Inferior parietal cortex (tissue), 1 donor: ENCODE data around the gene VIPR1.

Experiments used
- DNase-seq: peaks from one replicate; pipeline ENCODE4 v3.0.0-alpha.2; 2016; ENCODE audit errors: extremely low spot score

The VIPR1 gene

GRCh38 chr3:42511736-42512135 lies 9.3 kb downstream of the VIPR1 start:
- no peak for DNase-seq

GRCh38 chr3:42513121-42513520 lies 10.7 kb downstream of the VIPR1 start:
- no peak for DNase-seq

GRCh38 chr3:42513521-42513920 lies 11.1 kb downstream of the VIPR1 start:
- DNase-seq: no peak

- no peak for DNase-seq
Observed at GRCh38 chr3:42514876-42515275, 12.4 kb downstream of the VIPR1 start.

- no peak for DNase-seq
Observed at GRCh38 chr3:42515391-42515916, 13.0 kb downstream of the VIPR1 start.

- no peak for DNase-seq
Observed at GRCh38 chr3:42515976-42516375, 13.5 kb downstream of the VIPR1 start.

- DNase-seq: no peak
Observed at GRCh38 chr3:42516443-42516842, 14.0 kb downstream of the VIPR1 start.

- DNase-seq: no peak
Observed at GRCh38 chr3:42517117-42517516, 14.7 kb downstream of the VIPR1 start.

GRCh38 chr3:42518800-42519567 lies 16.5 kb downstream of the VIPR1 start:
- DNase-seq: no peak

GRCh38 chr3:42519568-42519962 lies 17.1 kb downstream of the VIPR1 start:
- DNase-seq: no peak

- DNase-seq: no peak
Observed at GRCh38 chr3:42520336-42520735, 17.9 kb downstream of the VIPR1 start.

GRCh38 chr3:42520906-42521305 lies 18.5 kb downstream of the VIPR1 start:
- DNase-seq: no peak

GRCh38 chr3:42524751-42525150 lies 22.3 kb downstream of the VIPR1 start:
- DNase-seq: no peak

- DNase-seq: no peak
Observed at GRCh38 chr3:42525212-42525611, 22.8 kb downstream of the VIPR1 start.

- no peak for DNase-seq
Observed at GRCh38 chr3:42525736-42526345, 23.4 kb downstream of the VIPR1 start.

- no peak for DNase-seq
Observed at GRCh38 chr3:42526616-42527367, 24.3 kb downstream of the VIPR1 start.

- no peak for DNase-seq
Observed at GRCh38 chr3:42527368-42527917, 25.0 kb downstream of the VIPR1 start.

GRCh38 chr3:42529468-42529867 lies 27.0 kb downstream of the VIPR1 start:
- DNase-seq: no peak

GRCh38 chr3:42530073-42530472 lies 27.6 kb downstream of the VIPR1 start:
- no peak for DNase-seq

- no peak for DNase-seq
Observed at GRCh38 chr3:42531470-42531869, 29.0 kb downstream of the VIPR1 start.

- no peak for DNase-seq
Observed at GRCh38 chr3:42532229-42532628, 29.8 kb downstream of the VIPR1 start.
